Stimulated activated CD8-positive, alpha-beta memory T cell treated with anti-CD3 and anti-CD28 coated beads, Interleukin-2, amount 100 ng/mL, for 1 hour (primary cell): ENCODE data around the gene SHCBP1L.

Source experiments
- DNase-seq, 2 donors: peaks; one replicate each; pipeline ENCODE4 v3.0.0-alpha.2; 2020; ENCODE audit warnings: low read depth in 2 of 2

Gene SHCBP1L

DNA sequence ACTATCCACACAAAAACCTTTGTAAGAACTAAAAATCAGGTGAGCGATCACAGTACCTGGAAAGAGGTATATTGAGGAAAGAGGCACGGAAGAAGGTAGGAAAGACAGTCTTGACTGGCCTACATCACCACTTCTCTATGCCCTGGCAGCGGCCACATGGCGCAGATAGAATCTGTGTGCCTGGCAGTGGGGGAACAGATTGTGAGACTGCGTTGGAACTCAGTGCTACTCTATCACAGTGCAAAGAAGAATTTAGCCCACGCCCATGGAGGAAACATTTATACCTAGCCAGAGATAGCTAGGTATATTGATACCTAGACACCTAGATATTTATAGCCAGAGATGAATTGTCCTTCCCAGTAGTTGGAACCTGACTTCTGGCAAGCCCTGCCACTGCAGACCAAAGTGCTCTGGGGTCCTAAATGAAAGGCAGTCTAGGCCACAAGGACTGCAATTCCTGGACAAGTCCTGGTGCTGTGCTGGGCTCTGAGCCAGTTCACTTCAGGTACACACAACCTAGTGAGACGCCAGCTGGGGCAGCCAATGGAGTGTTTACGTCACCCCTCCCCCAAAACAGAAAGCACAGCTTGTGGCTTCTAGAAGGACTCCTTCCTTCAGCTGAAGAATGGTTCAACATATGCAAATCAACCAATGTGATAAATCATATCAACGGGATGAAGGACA, 61.9 kb downstream of the SHCBP1L start:
- DNase-seq = no peak

DNA sequence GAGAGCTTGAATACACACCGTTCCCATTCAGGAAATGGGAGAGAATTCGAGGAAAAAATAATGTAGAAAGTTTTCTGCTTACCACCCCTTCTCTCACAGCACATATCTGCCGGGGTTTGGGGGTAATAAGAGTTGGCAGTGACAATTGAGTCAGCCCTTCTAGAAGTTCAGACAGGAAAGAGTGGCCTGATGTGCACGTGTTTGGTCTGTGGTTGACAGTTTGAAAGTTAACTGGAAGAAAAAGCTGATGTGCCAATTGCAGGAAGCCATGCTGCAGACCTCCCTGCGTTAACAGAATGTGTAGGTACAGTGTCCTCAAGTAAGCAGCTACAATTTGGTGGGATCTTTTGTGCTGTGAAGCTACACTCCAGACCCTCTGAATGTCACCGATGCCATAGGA, 63.0 kb downstream of the SHCBP1L start:
- DNase-seq = no peak

DNA sequence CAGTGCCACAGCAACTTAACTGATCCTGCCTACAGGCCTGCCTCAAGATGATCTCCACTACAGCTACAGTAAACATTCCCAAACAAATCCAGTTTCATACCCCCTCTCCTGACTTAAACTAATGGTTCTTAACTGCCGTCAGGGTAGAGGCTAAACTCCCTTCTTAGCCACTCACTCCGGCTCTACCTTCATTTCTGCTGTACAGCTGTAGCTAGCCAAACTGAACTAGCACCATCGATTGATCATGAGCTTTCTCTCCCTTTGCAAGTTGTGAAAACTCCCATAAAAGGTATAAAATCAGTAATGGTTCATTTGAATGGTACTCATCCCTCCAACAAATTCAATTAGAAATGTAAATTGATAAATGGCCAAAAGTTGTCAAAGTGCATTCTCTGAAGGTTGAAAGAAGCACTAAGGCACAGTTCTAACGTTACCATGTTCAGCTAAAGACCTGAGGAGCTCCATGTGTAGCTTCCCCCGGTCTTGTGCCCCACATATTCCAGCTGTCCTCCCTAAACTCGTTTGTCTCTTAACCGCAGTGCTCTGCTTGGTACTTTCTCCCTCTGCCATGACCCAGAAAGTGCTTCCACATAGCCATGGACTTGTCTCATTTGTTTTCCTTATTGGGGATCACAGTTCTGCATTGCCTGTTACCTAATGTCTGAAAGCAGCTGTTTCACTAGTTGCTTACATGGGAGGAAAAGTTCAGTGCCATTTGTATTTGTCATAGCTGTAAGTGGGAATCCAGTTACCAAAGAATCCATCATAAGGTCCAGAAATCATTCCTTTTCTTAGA, 64.0 kb downstream of the SHCBP1L start:
- DNase-seq = no peak

DNA sequence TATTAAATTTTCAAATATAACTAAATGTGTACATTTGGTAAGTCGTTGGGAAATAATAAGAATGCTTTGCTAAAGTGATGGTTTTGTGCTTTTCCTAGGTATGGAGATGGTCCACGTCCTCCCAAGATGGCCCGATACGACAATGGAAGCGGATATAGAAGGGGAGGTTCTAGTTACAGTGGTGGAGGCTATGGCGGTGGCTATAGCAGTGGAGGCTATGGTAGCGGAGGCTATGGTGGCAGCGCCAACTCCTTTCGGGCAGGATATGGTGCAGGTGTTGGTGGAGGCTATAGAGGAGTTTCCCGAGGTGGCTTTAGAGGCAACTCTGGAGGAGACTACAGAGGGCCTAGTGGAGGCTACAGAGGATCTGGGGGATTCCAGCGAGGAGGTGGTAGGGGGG, 66.0 kb downstream of the SHCBP1L start:
- DNase-seq = no peak

DNA sequence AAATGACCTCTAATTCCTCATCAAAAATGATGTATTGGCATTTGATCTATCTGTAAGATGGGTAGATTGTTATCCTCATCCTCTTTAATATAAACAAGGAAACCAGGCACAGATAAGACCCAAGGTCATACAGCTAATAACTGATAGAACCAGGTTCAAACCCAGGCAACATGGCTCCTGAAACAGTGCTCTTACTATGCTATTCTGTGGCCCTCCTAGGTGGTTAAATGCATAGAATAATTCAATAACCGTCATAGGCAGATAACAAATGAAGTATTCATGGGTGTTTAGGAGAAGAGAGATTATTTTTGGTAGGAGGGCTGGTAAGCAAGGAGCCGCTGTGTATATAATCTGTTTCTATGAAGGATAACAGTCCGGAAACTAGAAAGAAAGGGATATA, 67.4 kb downstream of the SHCBP1L start:
- no peak for DNase-seq

DNA sequence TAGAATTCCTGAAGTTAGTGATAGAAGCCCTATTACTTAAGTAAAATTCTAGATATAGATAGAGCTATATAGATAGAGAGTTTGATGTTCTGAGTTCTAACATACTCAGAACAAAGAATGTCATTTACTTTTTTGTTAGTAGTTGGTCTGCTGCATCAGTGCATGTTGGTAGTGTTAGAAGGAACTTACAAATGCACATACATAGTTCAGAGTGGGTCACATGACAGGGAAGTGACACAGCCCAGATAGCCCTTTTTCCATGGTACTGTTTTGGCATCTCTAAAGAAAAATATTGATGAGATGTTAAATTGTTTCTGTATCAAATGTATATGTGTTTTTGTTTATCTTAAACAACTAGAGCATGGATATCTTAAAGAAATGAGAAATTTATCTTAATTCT, 68.1 kb downstream of the SHCBP1L start:
- no peak for DNase-seq

DNA sequence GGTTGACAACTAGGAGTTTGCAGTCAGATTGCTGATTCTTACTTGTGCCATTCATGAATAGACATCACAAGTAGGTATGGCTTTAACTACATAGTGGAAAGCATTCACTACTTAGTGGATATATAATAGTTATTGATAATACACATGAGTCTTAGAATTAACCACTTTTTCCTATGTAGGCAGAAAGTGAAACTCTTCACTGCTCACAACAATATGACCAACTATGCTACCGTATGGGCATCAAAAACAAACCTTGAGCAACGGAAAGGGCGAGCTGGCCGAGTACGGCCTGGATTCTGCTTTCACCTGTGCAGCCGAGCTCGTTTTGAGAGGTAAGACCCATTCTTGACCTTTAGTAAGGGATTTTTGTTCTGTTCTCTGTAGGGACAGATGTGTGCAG, 75.1 kb downstream of the SHCBP1L start:
- no peak for DNase-seq

DNA sequence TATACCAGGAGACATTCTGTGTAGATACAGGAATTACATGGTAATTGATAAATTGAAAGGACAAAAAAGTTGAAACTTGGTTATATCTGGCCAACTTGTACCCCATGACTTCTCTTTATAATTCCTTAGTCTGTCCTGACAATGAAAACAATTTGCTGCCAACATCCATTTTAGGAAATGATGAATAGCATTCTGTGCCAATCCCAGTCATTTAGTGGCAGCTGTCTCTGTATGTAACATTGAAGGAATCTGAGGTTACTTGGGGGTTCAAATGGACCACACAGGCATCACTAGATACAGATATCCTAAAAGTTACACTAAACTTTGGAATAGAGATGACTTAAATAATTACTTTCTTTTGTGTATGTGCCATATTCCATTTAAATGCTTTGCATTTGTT, 75.6 kb downstream of the SHCBP1L start:
- DNase-seq = no peak

DNA sequence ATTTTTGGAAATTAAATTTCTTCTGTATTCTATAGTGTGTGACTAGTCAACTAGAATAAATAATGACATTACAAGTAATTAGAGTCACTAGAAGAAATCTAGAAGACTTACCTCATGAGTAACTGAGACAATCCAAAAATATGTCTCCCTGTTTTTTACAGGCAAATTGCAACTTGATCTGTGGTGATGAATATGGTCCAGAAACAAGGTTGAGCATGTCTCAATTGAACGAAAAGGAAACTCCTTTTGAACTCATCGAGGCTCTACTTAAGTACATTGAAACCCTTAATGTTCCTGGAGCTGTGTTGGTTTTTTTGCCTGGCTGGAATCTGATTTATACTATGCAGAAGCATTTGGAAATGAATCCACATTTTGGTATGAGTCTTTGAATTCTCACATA, 77.1 kb downstream of the SHCBP1L start:
- DNase-seq = no peak

DNA sequence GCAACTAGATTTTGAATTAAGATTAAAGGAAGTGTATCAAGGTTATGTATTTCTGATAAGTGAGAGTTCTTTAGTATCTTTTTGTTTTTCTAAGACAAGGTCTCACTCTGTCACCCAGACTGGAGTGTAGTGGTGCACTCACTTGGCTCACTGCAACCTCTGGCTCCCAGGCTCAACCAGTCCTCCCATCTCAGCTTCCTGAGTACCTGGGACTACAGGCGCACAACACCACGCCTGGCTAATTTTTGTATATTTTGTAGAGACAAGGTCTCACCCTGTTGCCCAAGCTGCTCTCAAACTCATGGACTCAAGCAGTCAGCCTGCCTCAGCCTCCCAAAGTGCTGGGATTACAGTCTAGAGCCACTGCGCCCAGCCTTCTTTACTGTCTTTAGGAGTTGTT, 80.1 kb downstream of the SHCBP1L start:
- DNase-seq = no peak

DNA sequence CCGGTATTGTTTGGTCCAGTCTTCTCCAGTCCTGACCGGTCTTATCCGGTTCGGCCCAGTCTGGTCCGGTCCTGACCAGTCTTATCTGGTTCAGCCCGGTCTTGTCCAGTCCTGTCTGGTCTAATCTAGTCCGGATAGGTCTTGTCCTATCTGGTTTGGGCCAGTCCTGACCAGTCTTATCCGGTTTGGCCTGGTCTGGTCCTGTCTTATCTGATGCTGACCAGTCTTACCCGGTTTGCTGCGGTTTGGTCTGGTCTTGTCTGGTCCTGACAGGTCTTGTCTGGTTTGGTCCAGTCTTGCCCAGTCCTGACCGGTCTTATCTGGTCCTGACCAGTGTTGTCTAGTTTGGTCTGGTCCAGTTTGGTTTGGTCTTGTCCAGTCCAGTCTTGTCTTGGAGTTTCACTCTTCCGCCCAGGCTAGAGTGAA, 83.7 kb downstream of the SHCBP1L start:
- no peak for DNase-seq

DNA sequence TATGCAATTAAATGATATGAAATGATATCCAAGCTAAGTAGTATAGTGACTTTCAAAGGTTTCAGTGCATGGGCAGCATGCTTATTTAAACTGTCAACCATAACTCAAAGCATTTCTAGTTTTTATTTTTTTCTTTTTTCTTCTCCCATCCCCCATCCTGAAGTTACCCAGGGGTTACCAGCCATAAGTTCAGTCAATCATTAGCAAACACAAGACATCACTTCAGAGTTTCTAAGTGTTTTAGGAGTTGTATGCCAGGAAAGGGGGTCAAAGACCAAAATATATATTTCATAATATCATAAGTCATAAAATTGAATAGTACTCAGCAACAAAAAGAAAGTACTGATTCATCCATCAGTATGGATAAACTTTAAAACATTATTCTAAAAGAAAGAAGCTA, 85.1 kb downstream of the SHCBP1L start:
- no peak for DNase-seq

DNA sequence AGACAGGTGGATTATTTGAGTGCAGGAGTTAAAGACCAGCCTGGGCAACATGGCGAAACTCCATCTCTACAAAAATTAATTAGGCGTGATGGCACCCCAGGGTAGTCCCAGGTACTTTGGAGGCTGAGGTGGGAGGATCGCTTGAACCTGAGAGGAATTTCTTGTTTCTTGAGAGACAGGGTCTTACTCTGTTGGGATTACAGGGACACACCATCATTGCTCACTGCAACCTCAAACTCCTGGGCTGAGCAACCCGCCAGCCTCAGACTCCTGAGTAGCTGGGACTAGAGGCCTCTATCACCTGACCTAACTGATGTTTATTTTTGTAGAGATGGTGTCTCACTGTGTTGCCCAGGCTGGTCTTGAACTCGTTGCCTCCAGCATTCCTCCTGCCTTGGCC, 89.0 kb downstream of the SHCBP1L start:
- no peak for DNase-seq

DNA sequence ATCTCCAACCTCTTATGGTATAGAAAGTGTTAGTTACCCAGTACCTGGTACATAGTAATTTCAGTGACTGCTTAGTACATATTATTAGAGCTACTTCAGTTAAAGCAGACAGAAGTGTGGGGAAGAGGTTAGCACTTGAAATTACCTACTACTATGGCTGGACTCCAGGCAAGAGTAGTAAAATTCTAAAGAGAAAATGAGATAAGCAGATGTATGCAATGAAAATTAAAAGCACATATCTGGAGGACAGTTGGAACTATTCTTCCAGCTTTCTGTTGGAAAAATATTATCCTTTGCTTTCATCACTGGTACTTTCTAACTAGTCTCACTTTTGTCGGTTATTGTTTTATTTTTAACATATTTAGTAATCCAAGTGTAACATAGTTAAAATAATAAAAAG, 90.1 kb downstream of the SHCBP1L start:
- DNase-seq = no peak

DNA sequence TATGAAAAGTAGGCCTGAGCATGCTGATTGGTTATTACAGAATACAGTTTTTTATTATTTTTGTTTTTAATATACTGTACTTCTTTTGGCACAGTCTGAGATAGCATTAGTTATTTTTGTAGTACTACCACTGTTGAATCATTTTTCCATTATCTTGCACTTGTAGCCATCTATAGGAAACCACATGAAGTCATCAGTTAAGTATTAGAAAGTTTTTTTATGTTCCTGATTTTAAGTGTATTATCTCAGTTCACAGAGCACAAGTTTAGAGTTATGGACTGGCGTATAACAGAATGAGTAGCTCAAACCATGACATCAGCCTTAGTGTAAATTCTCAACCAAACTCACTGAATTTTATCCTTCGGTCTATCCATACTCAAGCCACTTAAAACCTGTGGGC, 91.0 kb downstream of the SHCBP1L start:
- DNase-seq = no peak

DNA sequence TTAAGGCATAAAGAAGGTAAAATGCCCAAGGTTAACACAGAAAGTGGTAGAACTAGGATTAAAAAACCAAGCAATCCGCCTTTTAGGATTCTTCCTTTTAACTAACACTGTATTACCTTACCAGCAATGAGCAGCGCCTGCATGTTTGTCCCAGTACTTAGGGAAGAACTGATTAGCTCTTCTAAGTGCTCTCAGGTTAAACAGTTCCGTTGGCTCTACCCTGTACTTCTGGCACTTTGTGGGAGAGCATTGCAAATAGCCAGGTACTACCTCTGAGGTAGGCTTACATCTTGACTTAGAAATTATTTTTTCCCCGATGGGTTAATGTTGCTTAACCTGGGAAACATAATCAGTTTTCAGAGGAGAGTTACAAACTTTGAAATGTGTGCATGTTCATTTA, 92.3 kb downstream of the SHCBP1L start:
- no peak for DNase-seq

DNA sequence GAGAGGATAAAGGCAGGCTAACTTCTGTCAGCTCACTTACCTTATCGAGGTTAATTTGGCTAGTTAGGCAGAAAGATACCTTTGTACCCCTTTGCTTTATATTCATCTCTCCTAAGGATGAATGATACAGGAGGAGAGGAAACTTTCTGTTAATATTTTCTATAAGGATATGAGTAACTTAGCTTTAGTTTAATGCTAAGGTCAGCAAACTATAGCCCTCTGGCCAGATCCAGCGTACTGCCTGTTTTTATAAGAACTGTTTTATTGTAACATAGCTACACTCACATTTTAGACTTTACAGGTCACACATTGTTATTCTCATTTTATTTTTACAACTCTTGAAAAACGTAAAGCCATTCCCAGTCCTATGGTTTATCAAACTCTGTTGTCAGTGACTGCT, 95.8 kb downstream of the SHCBP1L start:
- no peak for DNase-seq

DNA sequence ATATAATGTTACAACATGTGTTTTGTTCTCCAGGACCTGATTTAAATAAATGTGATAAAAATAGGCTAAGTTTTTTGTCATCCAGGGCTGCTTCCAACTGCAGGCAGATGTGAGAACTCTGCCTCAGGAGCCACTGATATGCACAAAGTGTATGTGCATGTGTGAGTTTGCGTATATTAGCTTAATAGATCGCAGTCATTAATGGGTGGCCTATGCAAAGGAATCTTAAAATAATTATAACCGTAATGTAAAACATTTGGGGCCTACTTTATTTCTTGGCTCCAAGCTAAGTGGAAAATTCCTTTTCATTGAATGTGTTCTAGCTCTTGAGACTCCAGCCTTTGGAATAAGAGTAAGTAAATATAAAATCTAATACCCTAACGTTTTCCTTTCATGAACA, 97.1 kb downstream of the SHCBP1L start:
- DNase-seq = no peak

DNA sequence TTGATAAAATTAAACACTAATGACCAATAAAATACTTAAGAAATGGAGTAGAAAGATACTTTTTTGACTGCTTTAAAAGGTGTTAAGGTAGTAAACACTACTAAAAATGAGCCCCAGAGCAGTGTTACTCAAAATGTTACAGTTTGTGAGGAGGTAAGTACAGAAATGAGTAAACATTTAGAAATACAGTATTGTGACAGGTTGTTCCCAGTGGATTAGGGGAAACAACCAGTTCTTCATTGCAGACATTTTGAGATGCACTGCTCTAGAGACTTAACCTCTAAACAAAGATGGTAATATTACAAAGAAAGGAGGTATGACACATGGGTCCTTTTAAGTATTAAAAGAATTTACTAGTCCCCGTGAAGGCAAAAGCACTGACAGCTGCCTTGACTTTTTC, 101.1 kb downstream of the SHCBP1L start:
- no peak for DNase-seq

DNA sequence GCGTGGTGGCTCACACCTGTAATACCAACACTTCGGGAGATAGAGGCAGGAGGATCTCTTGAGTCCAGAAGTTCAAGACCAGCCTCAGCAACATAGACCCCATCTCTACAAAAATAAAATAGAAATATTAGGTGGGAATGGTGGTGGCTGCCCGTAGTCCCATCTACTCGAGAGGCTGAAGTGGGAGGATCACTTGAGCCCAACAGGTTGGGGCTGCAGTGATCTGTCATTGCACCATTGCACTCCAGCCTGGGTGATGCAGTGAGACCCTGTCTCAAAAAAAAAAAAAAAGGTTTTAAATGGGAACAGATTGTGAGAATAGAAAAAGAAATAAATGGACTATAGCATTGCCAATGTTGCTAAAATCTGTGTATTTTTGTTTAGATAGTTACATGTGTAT, 102.6 kb downstream of the SHCBP1L start:
- DNase-seq = no peak
